HG03439 (cell line): ENCODE results near the gene RNASEH2A.

Source experiments
- ATAC-seq: cut with Tn5 transposase; IDR thresholded peaks from one replicate; pipeline ENCODE4 v1.9.1; 2021; ENCODE audit warnings: mild to moderate bottlenecking, moderate library complexity; ENCODE audit not compliant: unreplicated experiment

The RNASEH2A gene

DNA sequence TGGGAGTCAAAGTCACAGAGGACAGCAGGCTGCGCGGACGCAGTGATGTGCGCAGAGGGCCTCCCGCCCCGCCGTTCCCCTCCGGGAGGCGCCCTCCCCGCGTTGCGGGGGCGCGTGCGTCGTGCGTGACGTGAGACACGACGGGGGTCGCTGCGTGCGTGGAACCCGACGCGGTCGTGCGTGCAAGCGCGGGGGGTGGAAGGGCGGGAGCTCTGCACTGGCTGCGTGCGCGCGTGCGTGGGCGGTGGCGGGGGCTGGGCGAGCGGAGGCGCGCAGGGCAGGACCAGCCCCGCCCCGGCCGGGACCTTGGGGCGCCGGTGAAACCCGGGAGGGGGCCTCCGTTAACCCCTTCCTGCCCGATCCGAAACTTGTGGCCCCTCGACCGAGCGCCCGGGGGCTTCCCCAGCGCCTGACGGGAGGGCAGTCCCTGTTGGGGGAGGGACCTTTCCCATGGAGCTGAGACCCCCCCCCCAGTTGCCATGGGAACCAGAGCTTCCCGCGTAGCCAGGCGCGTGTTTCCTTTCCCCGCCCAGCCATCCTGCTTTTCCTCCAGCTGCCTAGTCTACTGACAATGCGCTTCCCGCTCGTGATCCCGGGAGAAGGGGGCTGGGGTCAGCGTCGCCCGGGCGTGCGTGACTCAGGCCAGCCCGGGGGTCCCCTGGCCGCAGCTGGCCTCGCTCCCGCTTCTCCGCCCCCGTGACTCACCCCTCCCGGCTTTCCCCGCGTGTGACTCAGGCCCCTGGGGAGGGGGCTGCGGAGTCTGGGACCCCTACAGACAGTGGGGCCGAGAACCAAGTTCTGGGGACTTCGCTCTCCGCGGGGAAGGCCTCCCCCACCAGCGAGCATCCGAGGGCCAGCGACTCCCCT is 23.7 kb upstream of the RNASEH2A start:
- ATAC-seq: peak; percentile 37

DNA sequence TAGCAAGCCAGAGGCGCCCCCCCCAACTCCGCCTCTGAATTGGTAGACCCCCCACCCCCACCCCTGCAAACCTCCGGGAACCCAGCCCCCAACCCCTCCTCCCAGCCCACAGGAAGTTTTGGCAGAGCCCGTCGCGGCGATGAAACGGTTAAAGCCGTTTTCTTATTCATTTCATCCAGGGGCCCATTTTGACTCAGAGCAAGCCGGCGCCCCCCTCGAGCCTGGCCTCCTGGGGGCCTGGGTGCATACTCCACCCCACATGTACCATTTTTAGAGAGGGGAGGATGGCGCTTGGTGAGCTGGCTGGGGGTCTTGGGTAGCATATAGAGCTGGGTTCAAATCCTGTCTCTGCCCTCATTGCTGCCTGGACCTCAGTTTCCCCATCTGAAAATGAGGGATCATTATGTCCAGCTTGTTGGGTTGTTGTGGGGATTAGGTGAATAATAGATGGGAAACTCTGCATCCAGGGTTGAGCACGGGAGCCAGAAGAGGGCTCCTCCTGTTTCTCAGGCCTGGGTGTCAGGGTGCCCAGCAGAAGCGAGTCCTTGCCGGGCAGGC is 23.0 kb upstream of the RNASEH2A start:
- ATAC-seq: no peak

DNA sequence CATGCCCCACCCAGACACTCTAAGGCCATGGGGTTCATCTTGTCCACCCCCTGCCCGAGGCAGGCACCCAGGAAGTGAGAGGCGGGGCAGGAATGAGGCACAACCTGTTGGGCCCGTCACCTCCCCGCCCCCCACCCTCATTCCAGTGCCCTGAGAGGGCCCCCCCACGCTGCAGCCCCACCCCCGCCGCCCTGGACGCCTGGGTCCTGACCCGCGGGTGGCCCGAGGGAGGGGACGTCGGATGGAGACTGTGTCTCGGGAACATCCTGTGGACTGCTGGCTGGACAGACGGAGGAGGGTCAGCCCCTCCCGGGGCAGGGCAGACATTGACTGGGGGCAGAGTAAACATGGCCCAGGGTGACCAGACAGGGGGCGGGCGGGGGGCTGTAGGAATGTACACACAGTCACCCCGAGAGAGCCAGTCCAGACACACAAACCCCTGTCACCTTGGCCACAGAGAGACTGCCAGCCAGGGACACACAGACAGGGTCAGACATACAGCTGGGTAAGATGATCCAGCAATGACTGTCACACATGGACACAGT is 22.5 kb upstream of the RNASEH2A start:
- no peak for ATAC-seq

DNA sequence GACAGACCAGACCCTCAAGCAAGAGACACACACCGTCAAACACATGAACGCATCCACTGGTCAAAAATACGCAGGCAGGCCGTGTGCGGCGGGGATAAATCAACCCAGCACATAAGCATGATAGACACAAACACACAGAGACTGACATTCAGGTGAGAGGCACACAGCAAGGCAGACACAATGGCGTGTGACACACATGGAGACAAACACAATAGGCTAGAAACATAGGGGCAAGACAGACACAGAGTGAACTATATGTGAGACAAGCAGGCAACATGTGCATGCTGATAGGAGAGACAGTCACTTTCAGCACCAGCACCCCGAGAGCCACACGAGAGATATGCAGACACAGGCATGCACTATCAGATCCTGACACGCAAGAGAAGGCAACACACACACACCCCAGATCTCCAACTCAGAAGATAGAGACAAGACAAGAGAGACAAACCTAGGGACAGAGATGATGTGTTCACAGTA is 22.0 kb upstream of the RNASEH2A start:
- ATAC-seq: no peak

DNA sequence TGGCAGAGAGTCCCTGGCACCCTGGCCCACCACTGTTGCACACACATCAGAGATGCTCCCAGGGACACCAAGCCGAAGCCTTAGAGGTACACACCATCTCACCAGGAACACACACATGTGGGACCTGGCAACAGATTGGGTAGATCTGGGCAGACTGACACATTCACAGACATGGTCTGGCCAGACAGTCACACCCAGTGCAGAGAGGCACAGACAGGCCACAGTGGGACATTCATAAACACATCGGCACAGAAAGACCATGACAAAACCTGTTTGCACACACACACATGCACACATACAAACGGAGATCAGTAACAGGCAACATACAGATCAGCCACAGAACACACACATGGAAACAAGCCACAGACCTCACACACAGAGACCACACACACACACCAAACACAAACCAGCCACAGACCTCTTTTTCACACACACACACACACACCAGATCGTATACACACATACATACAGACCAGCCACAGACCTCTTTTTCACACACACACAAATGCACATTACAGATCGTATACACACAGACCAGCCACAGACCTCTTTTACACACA is 21.4 kb upstream of the RNASEH2A start:
- ATAC-seq: no peak

DNA sequence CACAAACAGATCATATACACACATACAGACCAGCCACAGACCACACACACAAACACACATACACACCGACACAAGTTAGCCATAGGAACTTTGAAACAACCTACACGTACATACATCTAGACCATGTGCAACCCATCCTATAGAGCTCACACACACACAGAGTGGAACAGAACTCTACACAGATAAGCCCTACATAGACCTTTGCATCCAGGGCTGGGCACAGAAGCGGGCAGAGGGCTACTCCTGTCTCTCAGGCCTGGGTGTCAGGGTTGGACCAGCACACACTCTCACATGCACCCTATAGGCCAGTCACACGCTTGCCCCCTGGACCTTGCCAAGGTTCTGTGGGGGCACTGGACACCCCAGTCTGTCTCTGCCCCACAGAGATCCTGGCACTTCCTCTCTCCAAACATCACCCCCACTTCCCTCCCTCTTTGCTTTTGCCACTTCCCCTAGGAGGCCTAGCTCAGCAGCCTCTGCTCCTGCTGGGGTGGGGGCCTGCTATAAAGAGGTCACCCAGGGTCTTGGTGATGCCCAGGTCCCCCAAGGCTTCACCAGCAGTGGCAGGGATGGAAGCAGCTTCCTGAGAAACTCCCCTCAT is 20.9 kb upstream of the RNASEH2A start:
- no peak for ATAC-seq

DNA sequence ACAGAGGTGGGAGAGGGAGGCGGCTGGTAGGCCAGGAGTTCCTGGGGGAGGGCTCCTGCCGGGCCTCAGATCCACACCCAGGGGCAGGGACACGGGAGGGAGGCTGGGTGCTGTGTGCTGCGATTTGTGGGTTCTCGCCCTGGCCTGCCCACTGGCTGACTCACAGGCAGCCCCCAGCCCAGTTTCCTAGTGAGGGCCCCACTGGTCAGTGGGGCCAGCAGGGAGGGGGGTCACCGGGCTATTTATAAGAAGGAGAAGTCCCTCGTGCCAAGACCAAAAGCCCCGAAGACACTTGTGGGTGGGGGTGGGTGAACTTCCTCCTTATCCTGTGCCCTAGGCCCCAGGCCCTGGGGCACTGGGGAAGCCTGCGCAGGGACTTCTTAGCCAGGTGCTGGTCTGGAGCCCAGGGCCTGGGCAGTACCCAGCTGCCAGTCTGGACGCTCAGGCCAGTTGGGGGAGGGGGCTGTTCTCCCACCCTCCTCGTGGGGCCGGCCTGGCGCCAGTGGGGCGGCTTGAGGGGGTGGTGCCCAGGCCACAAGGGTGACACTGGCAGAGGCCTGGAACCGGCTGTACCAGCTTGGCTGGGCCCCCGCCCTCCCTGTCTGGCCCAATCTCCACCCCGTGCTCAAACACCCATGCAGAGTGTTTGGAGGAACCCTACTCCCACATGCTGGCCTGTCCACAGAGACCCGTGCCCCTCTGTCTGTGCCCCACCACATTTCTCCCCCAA is 20.1 kb upstream of the RNASEH2A start:
- ATAC-seq: no peak

DNA sequence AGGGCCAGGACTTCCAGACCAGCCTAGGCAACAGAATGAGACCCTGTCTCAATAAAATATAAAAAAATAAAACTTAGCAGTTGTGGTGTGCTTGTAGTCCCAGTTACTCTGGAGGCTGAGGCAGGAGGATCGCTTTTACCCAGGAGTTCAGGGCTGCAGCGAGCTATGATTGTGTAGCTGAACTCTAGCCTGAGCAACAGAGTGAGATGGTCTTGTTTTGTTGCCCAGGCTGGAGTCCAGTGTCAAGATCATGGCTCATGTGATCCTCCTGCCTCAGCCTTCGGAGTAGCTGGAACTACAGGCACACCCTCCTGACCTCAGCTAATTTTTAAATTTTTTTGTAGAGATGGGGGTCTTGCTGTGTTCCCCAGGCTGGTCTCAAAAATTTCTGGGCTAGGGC is 19.4 kb upstream of the RNASEH2A start:
- ATAC-seq: no peak

GRCh38 chr19:12787458-12787857 is 18.9 kb upstream of the RNASEH2A start:
- no peak for ATAC-seq

DNA sequence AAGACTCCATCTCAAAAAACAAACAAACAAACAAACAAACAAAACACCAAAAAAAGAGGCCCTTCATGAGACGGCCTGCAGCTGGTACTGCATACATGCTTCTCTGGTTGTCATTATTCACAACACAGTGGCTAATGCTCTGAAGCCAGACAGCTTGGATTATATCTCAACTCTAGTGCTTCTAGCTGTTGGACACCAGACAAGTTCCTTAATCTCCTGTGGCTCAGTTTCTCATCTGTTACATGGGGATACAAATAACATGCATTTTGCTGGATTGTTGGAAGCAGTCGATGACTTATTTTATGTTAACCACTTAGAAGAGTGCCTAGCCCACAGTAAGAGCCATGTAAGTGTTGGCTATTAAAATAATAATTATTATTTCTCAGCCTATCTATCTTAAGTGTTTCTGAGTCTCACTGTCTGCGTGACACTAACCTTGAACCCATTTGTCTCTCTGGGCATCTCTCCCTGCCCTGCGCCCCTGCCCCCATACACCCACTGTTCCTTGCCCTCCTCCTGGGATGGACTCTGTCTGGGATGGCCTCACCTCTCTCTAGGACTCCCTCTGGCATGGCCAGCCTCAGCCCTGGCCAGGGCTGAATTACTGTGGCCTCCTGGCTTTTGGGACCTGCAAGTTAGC is 18.2 kb upstream of the RNASEH2A start:
- ATAC-seq: no peak

- ATAC-seq: no peak
Observed at GRCh38 chr19:12788682-12789097, 17.7 kb upstream of the RNASEH2A start.

- ATAC-seq: no peak
Observed at GRCh38 chr19:12789098-12789903, 17.1 kb upstream of the RNASEH2A start.

DNA sequence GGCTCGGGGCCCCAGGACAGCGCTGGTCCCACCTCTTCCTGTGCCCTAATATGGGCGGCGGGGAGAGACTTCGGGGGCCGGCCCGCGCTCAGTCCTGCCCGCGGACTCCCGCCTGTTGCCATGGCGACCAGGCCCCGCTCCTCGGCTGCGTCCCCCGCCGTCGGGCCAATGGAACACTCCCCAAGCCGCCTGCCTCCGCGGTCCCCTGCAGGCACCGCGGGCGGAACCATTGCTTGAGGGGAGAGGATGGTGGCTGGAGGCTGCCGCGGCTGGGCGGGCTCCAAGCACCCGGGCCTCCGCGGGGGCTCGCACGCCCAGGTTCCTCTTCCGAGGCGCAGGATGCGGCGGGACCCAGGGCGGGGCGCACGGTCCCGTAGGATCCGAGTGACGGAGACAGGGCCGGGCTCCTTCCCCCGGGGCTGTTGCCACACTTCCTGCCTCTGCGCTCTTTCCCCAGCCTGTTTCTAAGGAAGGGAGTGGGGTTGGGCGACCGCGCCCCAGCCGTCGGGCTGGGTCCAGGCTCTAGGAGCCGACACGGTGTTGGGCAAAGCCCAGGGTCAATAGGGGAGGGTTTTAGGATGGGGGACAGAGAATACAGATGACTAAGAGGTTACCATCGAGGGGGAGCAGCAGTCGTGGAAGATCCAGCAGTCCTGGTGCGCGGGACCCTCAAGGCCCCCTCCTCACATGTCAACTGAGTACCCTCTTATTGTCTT is 16.3 kb upstream of the RNASEH2A start:
- peak; percentile 37 for ATAC-seq

DNA sequence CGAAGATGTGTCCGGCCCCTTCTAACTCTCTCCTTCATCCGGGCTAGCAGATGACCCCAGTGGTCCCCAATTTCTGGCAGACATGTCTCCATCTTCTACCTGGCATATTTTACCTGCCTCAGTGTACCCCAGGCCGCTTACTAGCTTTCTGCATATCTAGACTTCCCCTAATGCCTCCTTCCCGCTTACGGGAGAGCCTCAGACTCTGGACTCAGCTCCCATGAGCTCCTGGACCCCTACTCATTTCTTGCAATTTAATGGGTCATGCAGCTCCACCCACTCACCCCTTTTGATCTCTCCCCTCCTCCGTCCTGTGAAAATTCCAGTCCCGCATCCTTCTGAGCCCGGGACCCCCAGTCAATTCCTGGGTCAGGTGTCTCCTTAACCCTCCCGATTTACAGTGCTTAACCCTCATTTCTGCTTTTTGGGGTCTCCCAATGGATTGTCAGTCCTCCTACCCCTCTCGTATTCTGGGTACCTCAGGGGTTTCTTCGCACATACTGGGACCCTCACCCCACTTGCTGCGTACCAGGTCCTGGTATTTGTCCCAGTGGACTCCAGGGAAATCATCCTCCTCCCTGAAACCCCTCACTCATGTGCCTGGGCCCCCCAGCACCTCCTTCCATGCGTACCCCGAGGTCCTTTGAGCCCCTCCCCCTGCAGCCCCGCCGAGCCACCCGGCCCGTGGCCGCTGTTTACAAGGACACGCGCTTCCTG is 15.6 kb upstream of the RNASEH2A start:
- ATAC-seq: no peak

DNA sequence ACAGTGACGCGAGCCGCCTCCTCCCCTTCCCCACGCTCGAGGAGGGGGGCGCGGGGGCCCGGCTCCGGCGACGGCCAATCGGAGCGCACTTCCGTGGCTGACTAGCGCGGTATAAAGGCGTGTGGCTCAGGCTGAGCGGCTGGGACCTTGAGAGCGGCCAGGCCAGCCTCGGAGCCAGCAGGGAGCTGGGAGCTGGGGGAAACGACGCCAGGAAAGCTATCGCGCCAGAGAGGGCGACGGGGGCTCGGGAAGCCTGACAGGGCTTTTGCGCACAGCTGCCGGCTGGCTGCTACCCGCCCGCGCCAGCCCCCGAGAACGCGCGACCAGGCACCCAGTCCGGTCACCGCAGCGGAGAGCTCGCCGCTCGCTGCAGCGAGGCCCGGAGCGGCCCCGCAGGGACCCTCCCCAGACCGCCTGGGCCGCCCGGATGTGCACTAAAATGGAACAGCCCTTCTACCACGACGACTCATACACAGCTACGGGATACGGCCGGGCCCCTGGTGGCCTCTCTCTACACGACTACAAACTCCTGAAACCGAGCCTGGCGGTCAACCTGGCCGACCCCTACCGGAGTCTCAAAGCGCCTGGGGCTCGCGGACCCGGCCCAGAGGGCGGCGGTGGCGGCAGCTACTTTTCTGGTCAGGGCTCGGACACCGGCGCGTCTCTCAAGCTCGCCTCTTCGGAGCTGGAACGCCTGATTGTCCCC is 14.9 kb upstream of the RNASEH2A start, which contains the start of gene JUNB:
Gene JUNB, plus strand, starts transcription at position 142 of the 706 bp plus-strand sequence. Its CDS starts 286 bp downstream, at position 428.
- ATAC-seq: peak; percentile 32

DNA sequence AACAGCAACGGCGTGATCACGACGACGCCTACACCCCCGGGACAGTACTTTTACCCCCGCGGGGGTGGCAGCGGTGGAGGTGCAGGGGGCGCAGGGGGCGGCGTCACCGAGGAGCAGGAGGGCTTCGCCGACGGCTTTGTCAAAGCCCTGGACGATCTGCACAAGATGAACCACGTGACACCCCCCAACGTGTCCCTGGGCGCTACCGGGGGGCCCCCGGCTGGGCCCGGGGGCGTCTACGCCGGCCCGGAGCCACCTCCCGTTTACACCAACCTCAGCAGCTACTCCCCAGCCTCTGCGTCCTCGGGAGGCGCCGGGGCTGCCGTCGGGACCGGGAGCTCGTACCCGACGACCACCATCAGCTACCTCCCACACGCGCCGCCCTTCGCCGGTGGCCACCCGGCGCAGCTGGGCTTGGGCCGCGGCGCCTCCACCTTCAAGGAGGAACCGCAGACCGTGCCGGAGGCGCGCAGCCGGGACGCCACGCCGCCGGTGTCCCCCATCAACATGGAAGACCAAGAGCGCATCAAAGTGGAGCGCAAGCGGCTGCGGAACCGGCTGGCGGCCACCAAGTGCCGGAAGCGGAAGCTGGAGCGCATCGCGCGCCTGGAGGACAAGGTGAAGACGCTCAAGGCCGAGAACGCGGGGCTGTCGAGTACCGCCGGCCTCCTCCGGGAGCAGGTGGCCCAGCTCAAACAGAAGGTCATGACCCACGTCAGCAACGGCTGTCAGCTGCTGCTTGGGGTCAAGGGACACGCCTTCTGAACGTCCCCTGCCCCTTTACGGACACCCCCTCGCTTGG is 14.1 kb upstream of the RNASEH2A start:
- no peak for ATAC-seq
